NCI-H128 (cell line): ENCODE data around the gene KHK.

Experiments used
- DNase-seq: peaks from one replicate; lab custom pipeline; 2025; ENCODE audit not compliant: unreplicated experiment; lab: John Stamatoyannopoulos, UW

The KHK gene

DNA sequence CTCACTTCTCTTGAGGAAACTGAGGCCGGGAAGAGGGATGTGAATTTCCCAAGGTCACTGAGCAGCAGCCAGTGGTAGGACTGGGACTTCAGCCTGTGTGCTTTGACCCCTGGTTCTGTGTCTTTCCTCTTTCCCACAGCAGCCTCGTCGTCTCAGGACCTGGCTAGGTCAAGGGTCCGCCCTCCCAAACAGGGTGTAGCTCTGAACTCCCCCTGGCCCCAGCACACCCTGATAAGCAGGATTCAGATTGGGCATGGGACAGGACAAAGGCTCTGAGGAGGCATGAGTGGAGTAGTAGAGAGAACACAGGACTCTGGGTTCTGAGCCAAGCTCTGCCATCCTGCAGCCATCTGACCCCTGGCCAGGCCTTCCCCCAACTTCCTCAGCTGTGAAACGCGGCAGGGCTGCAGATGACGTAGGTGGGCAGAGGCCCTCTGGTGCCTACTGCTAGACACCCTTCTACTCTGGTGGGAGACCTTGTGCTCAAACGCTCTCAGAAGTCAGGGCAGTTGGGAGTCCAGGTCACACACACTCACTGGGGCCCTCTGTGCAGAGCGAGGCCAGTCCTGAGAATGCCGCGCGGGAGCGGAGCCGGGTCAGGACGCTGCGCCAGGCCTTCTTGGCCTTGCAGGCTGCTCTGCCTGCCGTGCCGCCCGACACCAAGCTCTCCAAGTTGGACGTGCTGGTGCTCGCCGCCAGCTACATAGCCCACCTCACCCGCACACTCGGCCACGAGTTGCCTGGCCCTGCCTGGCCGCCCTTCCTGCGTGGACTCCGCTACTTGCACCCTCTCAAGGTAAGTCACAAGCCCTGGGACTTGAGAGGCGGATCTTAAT lies 63.2 kb downstream of the KHK start:
- no peak for DNase-seq
